22Rv1 (cell line): ENCODE results near the gene SLC66A2.

Experiments
- CTCF ChIP-seq: fragments of 450-650 bp; IDR thresholded peaks from 2 replicates; pipeline ENCODE4 v1.5.1; 2017; ENCODE audit warnings: mild to moderate bottlenecking
- ZFX ChIP-seq: fragments of 450-650 bp; IDR thresholded peaks from 2 replicates; pipeline ENCODE4 v1.6.1; 2017; ENCODE audit warnings: antibody characterized with exemption, borderline replicate concordance

- TF ChIP-seq CTCF (no peak), ZFX (no peak)
Observed at GRCh38 chr18:79952996-79953559, 1.6 kb upstream of the SLC66A2 start.
